HG03342 (cell line): ENCODE data around the gene PPCDC.
"Not testable (repeated sequence)": the region's sequence is repeated elsewhere in the genome, so short reads cannot be mapped to it uniquely, and the experiment has no call there.

Experiments used
- ATAC-seq: cut with Tn5 transposase; IDR thresholded peaks from one replicate; pipeline ENCODE4 v1.9.1; 2021; ENCODE audit warnings: mild to moderate bottlenecking, moderate library complexity; ENCODE audit not compliant: unreplicated experiment

PPCDC gene

GRCh38 chr15:75065851-75066509 lies 42.6 kb downstream of the PPCDC start:
- no peak for ATAC-seq

GRCh38 chr15:75067123-75067830 lies 43.9 kb downstream of the PPCDC start:
- no peak for ATAC-seq

- ATAC-seq, result no peak
These were observed 45.4 kb downstream of the PPCDC start for GRCh38 chr15:75068748-75069147.

- peak; percentile 81 for ATAC-seq
These were observed 46.0 kb downstream of the PPCDC start for GRCh38 chr15:75069301-75069925.

- ATAC-seq, result no peak
These were observed 47.3 kb downstream of the PPCDC start for GRCh38 chr15:75070674-75071073.

- ATAC-seq, result no peak
These were observed 49.8 kb downstream of the PPCDC start for GRCh38 chr15:75073197-75073596.

- ATAC-seq, result no peak
These were observed 52.9 kb downstream of the PPCDC start for GRCh38 chr15:75076277-75076676.

GRCh38 chr15:75077551-75077961 lies 54.2 kb downstream of the PPCDC start:
- not testable (repeated sequence) for ATAC-seq

GRCh38 chr15:75081150-75081549 lies 57.8 kb downstream of the PPCDC start:
- no peak for ATAC-seq

- no peak for ATAC-seq
These were observed 59.3 kb downstream of the PPCDC start for GRCh38 chr15:75082689-75083088.

- not testable (repeated sequence) for ATAC-seq
These were observed 62.3 kb downstream of the PPCDC start for GRCh38 chr15:75085708-75086107.

GRCh38 chr15:75089456-75090387 lies 66.3 kb downstream of the PPCDC start:
- ATAC-seq, result no peak

- ATAC-seq, result no peak
These were observed 67.0 kb downstream of the PPCDC start for GRCh38 chr15:75090388-75090734.

GRCh38 chr15:75091814-75092213 lies 68.4 kb downstream of the PPCDC start:
- no peak for ATAC-seq

- peak; percentile 36 for ATAC-seq
These were observed 71.6 kb downstream of the PPCDC start for GRCh38 chr15:75094961-75095478.

GRCh38 chr15:75095594-75095993 lies 72.2 kb downstream of the PPCDC start:
- ATAC-seq, result peak; percentile 48

GRCh38 chr15:75097939-75098338 lies 74.5 kb downstream of the PPCDC start:
- no peak for ATAC-seq

GRCh38 chr15:75098404-75098803 lies 75.0 kb downstream of the PPCDC start:
- ATAC-seq, result no peak
